IPS-NIHi7 (cell line): Measurements from ENCODE around the gene TM9SF3.

Source experiments
- DNase-seq: peaks from one replicate; pipeline ENCODE4 v3.0.0; 2012; ENCODE audit warnings: mixed read lengths; ENCODE audit errors: extremely low spot score

Gene TM9SF3

DNA sequence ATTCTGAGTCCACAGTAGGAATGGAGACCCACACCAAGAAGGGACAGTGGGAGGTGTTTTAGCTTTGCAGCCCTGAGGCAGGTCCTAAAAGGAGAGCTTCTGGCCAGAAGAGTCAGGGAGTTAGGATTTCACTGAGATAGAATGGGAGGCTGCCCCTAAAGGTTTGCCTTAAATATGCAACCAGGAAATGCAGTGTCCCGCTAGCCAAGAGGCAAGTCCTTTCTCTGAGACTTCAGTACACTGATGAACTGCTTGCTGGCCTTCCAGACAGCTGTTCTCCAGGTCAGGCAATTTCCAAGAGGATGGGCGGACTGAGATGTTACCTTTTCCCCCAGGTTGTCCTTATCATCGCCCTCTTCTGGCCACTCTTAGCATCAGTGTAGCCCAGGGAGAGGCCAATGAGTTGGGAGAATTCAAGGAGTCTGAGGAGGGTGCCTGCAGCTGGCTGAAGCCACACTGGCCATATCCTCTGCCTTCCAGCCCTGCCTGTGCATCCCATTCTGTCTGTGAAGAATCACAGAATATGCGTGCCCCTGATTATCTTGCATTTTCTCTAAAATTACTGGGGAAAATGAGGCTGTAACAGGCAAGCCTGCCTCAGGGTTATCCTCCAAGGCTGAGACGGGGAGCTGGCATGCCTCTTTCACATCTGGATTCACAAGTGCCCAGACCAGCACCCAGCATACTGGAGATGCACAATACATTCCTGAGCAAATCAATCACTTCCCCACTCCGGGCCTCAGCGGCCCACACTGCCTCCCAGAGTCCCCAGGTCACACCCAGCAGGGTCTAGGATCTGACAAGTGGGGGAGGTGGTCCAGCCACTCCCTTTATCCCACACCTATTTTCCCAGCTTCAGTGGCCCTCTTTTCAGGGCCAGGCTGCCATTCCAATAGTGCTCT lies 75.5 kb downstream of the TM9SF3 start:
- peak; percentile 79 for DNase-seq

DNA sequence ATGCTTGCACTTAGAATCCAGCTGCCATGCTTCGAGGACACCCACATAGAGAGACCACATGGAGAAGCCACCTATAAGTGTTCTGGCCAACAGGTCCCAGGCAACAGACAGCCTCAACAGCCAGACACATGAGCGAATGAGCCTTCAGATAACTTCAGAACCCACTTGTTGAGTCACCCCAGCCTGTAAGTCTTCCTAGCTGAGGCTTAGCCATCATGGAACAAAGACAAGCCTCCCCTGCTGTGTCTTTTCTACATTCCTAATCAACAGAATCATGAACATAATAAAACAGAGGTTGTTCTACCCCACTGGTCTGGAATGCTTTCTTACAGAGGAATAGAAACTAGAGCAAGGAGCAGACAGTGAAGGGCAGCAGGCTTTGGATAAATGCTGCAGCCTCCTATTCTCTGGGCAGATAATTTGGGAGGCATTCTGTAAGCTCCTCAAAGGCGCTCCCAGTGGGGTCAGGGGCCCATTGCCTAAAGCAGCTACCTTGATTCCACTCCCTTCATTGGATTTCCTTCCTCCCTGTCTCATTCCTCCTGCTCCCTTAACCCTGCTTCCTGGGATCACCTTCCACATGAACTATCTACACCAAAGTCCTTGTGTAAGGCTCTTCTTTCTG lies 77.7 kb downstream of the TM9SF3 start:
- DNase-seq, result peak; percentile 48

DNA sequence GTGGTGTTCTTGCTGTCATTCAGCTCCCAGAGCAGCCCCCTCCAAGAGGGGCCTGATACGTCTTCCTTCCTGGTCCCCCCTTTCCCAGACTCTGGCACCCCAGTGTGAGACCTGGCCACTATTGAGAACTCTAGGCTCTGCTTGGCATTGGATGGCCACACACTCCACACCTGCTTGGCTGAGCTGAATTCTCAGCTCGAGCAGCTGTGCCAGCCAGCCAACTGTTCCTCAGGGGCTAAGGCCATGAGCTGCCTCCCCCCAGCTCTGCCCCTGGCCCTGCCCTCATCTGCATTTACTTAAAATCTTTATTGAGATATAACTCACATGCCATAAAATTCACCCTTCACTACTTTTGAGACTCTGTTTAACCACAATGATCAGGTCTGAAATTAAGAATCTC lies 79.8 kb downstream of the TM9SF3 start:
- DNase-seq, result no peak

DNA sequence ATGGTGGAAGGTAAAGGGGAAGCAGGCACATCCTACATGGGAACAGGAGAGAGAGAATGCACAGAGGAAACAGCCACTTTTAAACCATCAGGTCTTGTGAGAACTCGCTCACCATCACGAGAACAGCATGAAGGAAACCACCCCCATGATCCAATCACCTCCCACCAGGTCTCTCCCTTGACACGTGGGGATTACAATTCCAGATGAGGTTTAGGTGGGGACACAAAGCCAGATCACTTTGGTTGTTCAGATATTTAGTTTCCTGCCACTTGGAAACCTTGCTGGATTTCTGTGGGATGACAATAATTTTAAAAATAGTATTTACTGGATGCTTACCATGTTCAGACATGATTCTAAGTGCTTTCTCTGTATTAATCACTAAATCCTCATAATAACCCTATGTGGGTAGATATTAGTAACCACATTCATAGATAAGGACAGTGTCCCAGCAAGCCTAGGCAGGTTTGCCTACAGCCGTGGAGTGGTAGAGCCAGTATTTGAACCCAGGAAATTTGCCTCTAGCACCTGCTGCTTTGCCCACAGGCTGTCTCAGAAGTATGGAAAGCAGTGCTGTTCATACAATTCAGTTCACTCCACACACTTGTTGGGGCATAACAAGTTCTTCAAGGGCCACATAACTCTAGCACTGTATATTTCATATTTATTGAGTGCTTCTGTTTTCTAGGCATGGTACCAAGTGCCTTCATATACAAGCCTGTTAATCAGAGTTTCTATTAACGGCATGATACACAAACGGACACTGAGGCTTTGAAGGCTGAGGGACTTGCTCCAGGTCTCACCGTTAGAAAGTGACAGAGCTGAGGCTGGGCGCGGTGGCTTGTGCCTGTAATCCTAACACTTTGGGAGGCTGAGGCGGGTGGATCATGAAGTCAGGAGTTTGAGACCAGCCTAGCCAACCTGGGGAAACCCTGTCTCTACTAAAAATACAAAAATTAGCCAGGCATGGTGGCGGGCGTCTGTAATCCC lies 81.4 kb downstream of the TM9SF3 start:
- DNase-seq, result no peak

DNA sequence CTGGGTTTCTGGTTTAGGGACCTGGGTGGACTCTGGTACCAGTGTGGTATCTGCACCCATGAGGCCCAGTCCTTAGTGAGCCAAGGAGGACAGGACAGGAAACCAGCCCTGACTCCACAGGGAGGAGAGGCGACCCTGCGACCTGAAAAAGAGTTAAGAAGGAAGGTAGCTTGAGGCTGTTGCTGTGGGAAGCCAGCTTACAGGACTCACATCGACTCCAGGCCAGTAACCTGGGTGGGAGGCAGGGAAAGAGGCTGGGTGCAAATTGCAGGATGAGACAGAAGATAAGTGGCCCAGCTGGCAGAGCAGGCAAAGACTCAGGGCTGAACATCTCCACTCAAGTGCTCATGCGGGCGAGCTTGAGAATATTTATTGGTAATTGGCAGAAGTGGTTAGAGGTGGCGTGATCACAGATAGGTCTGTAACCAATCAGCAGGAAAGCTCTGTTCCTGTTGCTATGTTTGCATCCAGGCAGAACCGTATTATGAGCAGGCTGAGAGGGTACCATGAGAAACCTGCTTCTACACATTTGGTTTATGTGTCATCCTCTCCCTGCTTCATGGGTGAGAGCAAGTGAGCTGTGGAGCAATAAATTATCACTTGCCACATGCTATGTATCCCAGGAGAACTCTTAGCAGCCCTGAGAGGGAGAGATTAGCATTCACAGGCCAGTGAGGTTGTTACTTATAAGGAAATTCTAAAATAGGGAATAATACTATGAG lies 84.1 kb downstream of the TM9SF3 start:
- DNase-seq, result no peak

DNA sequence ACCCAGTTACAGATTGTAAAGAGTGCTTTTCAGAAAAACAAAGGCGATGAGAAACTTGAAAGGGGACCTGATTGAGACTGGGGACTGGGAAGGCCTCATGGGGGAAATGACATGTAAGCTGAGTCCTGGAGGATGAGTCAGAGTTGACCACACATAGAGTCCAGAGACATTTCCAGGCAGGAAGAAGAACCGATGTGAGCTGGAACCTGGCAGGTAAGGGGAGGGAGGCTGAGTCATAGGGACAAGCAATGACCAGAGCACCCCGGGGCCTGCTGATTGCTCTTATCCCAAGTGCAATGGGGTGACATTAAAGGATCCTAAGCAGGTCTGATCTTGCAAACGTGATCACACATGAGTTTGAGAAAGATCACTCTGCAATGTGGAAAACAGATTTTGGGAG lies 84.8 kb downstream of the TM9SF3 start:
- no peak for DNase-seq

DNA sequence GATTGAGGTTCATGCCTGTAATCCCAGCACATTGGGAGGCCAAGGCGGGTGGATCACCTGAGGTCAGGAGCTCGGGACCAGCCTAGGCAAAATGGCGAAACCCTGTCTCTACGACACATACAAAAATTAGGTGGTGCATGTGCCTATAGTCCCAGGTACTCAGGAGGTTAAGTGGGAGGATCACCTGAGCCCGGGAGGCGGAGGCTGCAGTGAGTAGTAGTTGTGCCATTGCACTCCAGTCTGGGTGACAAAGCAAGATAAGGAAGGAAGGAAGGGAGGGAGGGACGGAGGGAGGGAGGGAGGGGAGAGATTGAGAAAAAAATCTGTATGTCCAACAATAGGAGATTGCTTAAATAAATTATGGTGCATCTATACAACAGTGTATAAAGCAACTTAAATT lies 86.3 kb downstream of the TM9SF3 start:
- DNase-seq, result no peak

DNA sequence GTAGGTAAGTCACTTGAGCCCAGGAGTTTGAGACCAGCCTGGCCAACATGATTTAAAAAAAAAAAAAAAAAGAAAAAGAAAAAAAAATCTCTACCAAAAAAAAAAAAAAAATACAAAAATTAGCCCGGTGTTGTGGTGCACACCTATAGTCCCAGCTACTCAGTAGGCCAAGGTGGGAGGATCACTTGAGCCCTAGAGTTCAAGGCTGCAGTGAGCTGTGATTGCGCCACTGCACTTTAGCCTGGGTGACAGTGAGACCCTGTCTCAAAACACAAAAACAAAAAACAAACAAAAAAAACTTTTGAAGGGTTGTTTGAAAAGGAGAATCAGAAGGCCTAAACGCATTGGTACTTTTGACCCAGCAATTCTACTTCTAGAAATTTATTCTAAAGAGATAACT lies 86.8 kb downstream of the TM9SF3 start:
- no peak for DNase-seq

DNA sequence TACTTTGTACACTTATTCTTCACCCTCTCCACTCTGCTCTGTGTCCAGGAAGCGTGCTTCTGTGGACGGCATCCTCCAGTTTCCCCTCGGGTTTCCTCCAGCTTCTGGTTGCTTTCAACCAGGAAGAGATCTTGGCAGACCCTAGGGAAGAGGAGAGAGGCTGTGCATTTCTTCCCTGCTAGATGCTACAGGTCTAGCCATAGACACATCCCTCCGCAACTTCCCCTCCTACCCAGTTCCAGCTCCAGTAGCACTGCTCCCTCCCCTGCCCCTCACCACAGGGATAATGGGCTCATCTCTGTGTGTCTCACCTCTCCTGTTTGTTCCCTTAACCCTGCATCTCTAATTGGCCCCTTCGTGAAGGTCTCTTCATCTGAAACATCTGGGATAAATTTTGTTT lies 89.4 kb downstream of the TM9SF3 start:
- no peak for DNase-seq

DNA sequence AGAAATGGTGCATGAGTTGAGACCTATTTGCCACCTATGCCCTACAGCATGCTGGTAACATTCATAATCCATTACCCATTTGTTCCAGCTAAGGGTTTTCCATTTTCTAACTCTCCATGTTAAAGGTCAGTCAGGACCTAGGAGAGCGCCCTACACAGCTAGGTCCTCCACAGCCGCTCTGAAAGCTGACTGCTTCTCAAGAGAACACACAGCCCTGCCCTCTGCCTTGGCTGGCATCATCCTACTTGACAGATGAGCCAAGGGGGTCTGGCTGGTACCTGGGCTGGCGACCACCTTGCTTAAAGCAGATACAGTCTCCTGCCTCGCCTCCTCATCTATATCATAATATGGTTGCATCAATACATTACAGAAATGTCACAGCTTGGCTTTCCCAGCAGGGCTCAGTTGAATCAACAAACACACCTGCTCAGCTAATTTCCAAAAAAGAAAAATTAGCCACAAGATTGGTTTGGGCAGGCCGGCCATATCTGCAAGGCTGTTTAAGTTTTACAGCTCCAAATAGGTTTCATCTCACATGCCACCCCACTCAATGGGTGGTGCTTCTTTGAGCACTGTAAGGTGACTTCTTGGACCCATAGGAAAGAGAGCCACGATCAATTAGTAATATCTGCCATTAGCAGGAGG lies 90.4 kb downstream of the TM9SF3 start:
- DNase-seq, result peak; percentile 59

DNA sequence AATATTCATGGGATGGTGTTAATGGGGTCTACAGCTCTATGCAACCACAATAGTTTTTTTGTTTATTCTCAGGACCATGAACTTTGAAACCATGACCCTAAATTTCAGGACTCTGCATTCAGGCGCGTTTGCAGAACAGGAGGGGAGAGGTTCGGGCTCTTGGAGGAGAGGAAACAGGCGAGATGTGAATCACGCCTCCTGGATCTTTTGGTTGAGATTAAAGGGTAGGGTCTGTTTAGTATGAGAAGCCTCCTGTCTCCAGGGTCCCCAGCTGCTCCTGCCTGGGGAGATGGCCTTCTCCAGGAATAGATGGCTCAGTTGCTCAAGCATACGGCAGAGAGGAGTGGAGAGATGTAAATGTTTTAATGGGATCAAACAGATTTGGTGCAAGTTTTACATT lies 91.3 kb downstream of the TM9SF3 start:
- DNase-seq, result no peak

DNA sequence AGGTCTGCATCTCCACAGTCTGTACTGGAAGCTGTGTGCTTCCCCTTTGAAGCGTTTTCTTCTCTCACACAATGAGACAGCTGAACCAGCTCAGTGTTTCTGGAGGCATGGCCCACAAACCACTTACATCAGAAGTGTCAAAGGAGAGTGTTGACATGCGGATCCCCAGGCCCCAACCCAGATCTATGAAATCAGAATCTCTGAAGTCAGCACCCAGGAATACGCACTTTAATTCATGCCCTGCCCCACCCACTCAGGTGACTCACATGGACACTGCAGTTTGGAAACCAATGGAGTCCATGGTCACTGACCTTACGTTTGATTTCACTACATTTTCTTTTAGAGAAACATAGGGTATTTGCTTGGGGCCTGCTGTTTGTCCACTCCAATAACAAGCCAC lies 92.1 kb downstream of the TM9SF3 start:
- no peak for DNase-seq

DNA sequence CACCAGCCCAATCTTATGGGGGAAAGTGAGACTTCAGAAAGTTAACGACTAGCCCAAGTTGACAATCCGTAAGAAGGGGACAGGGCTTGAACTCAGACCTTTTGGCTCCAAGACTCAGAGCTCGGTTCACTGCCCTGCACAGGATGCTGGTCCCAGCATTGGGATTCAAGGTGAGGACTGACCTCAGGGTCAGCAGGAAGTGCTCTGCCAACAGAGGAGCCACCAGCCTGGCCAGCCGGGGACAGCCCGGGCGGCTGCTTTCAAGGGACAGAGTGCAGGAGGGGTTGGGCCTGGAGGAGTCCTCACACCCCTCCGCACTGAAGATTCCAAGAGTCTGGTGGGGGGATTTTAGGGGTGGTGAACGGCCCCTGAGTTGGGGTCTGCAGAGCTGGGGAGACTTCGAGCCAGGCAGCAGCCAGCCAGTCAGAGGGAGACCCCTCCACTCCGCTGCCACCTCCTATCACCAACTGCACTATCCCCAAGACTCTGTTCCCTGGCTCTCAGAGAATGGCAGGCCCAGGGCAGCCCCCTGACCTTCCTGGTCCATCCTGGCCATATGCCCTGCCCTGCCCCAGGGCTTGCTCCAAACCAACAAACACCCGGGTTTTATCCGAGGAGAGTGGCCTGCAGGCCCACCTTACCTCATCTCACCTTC lies 92.8 kb downstream of the TM9SF3 start:
- no peak for DNase-seq

DNA sequence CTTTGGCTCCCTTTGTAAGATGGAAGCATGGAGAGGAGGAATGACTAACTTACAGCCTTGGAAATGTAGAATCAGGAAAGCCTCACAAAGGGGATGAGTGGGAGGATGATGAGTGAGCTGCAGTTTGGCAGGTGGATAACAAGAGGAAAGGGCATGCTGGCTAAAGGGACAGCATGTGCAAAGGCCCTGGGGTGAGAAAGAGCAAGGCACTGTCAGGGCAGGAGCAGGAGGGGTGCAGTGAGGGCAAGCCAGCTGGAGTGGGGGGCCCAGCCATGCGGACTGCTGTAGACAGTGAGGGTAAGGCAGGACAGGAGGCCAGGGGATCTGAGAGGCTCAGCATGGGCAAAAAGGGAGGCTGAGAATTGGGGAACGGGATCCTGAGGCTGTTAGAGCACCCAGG lies 93.6 kb downstream of the TM9SF3 start:
- no peak for DNase-seq

DNA sequence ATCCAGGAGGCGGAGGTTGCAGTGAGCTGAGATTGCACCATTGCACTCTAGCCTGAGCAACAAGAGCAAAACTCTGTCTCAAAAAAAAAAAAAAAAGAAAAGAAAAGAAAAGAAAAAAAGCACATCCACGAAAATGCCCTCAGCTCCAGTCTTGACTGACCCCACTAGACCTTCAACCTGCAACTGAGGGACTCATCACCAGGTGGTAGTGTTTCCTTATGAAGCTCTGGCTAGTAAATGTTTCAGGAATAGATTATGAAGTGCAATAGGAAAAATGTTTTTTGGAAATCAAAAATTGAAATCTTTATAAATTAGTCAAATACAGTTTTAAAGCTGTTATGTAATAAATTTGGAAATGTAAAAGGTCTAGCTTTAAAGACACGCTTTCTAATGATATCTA lies 95.5 kb downstream of the TM9SF3 start:
- DNase-seq, result peak; percentile 42

DNA sequence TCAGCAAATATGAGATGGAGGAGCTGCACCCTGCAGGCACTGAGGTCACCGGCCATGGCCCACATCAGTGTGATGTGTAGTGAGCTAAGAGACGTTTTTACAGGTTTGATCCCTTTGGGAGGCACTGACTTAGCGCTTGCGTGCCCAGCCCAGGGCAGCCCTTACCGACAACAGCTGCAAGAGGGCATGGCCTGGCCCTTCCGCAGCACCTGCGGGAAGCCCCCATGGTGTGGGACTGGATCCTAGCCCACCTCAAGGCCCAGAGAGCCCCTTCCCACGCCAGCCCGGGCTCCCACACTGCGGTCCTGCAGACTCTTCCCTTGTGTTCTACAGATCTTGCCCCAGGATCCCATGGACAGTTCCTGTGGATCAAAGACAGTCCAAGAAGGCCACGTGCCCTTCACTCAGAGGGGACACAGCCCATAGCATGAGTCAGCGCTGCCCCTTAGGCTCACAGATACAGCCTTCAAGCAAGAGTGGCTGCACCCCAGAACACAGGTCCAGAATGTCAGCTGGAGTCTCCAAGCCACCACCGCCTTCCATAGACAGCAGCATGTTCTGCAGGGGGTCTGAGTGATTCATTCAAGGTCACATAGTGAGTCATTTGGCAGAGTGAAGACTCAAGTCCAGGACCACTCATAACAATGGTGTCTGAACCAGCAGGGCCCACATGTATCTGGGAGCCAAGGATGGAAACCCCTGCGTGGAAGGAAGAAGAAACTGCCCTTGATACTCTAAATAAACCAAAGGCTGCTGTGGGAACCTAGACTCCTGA lies 98.5 kb downstream of the TM9SF3 start:
- no peak for DNase-seq

DNA sequence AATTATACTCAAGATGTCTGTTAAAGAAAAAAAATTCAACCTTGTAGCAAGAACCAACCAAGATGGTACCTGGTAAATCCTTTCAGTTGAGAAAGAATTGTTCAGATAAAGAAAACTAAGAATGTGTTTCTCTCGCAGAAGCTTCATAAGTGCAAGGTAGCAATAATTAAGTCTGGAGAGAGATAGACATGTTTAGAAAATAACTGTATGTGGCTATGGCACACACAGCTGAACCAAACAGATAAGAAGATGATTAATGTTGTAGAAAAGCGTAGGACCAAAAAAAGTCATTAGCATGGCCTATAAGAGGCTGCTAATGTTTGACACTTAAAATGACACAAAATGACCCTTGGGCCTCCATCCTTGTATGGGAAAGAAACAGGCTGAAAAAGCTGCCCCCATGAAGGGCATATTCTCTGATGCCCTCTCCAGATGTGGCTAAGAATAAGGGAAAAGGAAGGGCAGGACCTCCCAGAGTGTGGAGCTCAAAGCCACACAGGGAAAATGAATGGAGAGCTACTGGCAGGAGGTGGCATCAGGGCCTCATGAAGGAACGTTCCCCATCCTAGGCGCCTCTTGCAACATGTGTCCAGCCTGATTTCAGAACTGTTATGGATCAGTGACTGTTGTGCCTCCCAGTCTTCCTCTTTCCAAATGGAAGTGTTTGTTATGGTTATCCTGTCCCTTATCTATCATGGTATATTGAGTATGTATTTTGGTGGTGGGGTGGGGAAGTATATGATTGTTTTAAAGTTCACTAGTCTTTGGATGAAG lies 103.8 kb downstream of the TM9SF3 start:
- DNase-seq, result no peak

DNA sequence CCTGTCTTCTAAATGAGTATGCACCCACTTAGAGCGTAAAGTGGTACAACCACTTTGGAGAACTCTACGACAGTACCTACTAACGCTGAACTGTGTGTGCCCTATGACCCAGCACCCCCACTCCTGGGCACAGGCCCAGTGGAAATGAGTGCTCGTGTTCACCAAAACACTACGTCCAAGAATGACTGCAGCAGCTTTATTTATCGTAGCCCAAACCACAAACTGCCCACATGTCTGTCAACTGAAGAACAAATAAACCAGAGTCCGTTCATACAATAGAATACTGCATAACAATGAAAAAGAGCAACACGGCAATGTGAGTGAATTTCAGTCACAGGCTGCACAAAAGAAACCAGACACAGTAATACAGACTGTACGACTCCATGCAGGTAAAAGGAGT lies 108.5 kb downstream of the TM9SF3 start:
- no peak for DNase-seq

DNA sequence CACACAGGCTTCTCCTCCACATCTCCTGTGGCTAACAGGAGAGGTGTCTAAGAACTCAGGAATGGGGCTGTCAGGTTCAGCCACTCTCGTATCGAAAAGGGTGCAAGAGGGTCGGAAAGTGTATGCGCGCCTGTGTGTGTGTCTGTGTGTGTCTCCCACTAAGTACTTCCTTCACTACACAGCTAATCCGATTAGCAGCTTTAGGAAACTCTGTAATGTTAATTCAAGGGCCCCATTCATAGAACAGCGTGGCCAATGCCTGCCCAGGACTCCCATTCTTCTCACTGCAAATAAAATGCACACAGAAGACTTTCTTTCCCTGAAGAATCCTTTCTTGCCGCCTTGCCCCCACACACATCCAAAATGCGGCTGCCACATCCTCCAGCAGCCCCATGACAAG lies 112.9 kb downstream of the TM9SF3 start:
- DNase-seq, result no peak
